ENCODE data around the gene MTHFD1L. TPM values are rescaled to one million over a fixed set of nuclear protein-coding genes. Genes with fewer than 3 reads are reported as not detected.

MTHFD1L gene
- total and polyA plus RNA-seq, 2 experiments from 2014 or later = 18.2 to 37.9 TPM

DNA sequence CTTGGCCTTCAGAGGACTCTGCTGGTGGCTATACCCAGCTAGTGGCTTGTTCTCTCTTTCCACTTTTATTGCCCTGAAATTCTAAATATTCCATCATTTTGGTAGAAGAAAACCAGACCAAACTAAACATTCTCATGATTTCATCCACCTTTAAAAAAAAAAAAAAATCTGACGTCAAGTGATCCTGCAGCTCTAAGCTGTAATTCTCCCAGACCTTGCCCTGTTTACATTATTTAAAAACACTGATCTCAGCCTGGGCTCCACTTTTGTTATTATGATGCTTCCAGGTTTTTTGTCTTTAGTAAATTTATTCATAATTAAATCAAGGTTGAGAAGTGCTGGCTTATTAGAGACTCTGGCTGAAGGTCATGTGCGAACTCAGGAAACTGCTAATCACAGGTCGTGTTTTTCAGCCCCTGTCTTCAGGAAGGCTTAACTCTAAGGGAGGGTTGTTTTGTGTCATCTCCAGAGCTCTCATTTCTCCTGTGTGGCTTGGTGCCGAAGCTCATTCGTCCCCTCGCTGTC lies 114.4 kb downstream of the MTHFD1L start:
- H3K4me3 ChIP-seq = no peak overlapping the region
- H3K9me3 ChIP-seq (ENCODE audit: low read depth) = no peaks in the 10 kb centered on the region
- H3K36me3 ChIP-seq = peaks cover 8% of the 10 kb centered on the region
- TF ChIP-seq, protein P1, sequence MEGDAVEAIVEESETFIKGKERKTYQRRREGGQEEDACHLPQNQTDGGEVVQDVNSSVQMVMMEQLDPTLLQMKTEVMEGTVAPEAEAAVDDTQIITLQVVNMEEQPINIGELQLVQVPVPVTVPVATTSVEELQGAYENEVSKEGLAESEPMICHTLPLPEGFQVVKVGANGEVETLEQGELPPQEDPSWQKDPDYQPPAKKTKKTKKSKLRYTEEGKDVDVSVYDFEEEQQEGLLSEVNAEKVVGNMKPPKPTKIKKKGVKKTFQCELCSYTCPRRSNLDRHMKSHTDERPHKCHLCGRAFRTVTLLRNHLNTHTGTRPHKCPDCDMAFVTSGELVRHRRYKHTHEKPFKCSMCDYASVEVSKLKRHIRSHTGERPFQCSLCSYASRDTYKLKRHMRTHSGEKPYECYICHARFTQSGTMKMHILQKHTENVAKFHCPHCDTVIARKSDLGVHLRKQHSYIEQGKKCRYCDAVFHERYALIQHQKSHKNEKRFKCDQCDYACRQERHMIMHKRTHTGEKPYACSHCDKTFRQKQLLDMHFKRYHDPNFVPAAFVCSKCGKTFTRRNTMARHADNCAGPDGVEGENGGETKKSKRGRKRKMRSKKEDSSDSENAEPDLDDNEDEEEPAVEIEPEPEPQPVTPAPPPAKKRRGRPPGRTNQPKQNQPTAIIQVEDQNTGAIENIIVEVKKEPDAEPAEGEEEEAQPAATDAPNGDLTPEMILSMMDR (IDR thresholded peaks at IDR 0.05; ENCODE audit: low read depth, low read length) = no peak
- no peaks in the 10 kb centered on the region for H3K27me3 ChIP-seq
- H3K27ac ChIP-seq = no peak overlapping the region
- H3K4me1 ChIP-seq (ENCODE audit: low read depth) = no peaks in the 10 kb centered on the region
- DNase-seq (ENCODE audit: low read depth in 1 of 2, low spot score in 1 of 2) = no peak

DNA sequence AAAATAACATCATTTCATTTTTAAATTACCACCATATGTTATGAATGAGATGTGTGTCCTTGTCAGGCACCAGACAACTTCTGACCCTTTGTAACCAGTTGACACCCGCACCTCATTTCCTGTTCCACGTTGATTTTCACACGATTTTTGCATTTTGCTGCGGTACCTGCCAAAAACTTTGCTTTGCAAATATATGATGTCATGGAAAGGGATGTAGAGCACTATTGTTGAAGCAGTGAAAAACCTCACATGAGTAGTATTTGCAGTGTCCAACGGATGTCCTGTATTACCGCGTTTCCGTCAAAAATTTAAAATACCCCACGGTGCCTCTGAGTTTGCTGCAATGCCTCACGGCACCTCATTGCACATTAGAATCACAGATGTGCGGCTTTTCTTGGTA lies 115.6 kb downstream of the MTHFD1L start:
- no peaks in the 10 kb centered on the region for H3K27me3 ChIP-seq

DNA sequence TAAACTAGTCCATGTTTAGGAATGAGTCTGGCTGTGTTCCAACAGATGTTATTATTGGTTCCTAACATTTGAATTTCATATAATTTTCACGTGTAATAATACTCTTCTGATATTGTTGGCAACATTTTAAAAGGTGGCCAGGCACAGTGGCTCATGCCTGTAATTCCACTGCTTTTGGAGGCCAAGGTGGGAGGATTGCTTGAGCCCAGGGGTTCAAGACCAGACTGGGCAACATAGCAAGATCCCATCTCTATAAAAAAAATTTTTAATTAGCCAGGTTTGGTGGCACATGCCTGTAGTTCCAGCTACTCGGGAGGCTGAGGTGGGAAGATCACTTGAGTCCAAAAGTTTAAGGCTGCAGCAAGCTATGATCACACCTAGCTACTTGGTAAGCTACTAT lies 116.2 kb downstream of the MTHFD1L start:
- no peaks in the 10 kb centered on the region for H3K4me1 ChIP-seq (ENCODE audit: low read depth)
- no peaks in the 10 kb centered on the region for H3K27me3 ChIP-seq
- no peak overlapping the region for H3K27ac ChIP-seq
- no peak for DNase-seq (ENCODE audit: low read depth in 1 of 2, low spot score in 1 of 2)
- TF ChIP-seq, protein P1 (IDR thresholded peaks at IDR 0.05; ENCODE audit: low read depth, low read length) = no peak
- H3K9me3 ChIP-seq (ENCODE audit: low read depth) = no peaks in the 10 kb centered on the region
- H3K36me3 ChIP-seq = peaks cover 8% of the 10 kb centered on the region
- H3K4me3 ChIP-seq = no peak overlapping the region

More for the DNA sequence above, 115.6 kb downstream of the MTHFD1L start:
- H3K36me3 ChIP-seq = peaks cover 8% of the 10 kb centered on the region
- H3K4me1 ChIP-seq (ENCODE audit: low read depth) = no peaks in the 10 kb centered on the region
- TF ChIP-seq, protein P1 (IDR thresholded peaks at IDR 0.05; ENCODE audit: low read depth, low read length) = no peak
- H3K9me3 ChIP-seq (ENCODE audit: low read depth) = no peaks in the 10 kb centered on the region
- H3K27ac ChIP-seq = no peak overlapping the region
- H3K4me3 ChIP-seq = no peak overlapping the region
- no peak for DNase-seq (ENCODE audit: low read depth in 1 of 2, low spot score in 1 of 2)

DNA sequence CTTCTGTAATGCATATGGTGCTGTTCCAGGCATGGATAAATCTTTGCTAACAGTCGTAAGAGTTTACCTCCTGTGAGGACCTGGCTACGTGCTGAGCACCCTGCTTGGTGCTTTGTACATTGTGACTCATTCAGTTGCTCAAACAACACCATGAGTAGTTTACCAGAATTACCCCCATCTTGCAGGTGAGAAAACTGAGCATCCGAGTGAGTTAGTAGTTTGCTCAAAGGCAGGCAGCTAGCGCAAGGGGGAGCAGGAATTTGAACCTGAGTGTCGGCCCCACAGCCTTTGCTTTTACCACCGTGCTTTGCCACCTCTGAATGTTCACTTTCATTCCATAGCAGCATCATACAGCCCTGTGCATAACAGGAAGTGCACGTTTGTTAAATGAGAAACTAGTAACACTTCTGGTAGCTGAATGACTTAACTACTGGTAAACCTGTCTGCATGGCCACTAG lies 121.9 kb downstream of the MTHFD1L start:
- TF ChIP-seq, protein P1 (IDR thresholded peaks at IDR 0.05; ENCODE audit: low read depth, low read length) = no peak
- Histone ChIP-seq H3K9me3 (ENCODE audit: low read depth) (no peaks in the 10 kb centered on the region), H3K4me3 (no peak overlapping the region), H3K36me3 (no peaks in the 10 kb centered on the region), H3K27ac (no peak overlapping the region), H3K27me3 (no peaks in the 10 kb centered on the region), H3K4me1 (ENCODE audit: low read depth) (no peaks in the 10 kb centered on the region)
- DNase-seq (ENCODE audit: low read depth in 1 of 2, low spot score in 1 of 2) = no peak

DNA sequence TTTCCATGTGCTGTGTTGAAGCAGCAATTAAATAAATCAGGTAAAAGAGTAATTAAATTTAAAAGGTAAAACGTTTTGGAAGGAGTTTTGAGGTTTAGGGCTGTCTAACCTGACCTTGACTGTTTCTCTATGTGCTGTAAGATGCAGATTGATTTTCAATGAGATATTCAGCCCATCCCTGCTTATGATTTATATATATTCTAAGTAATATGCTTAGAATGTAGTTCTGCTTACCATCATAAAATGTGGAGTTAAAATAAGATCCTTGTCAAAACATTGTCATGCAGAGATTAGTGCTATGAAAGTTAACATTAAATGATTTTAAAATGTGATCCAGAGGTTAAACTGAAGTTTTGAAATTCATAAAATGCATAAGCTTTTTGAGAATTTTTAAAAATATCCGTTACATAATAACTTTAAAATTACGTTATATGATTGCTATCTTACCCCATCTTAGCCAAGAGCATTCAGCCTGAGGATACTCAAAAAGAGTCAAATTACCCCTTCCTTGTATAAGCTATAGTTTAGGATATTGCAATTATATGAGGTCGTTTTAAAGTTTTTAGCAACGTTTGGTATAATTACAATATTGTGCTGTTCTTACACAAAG lies 122.5 kb downstream of the MTHFD1L start:
- Histone ChIP-seq H3K27me3 (no peaks in the 10 kb centered on the region), H3K36me3 (no peaks in the 10 kb centered on the region), H3K9me3 (ENCODE audit: low read depth) (no peaks in the 10 kb centered on the region), H3K4me1 (ENCODE audit: low read depth) (no peaks in the 10 kb centered on the region), H3K4me3 (no peak overlapping the region), H3K27ac (no peak overlapping the region)
- TF ChIP-seq, protein P1 (IDR thresholded peaks at IDR 0.05; ENCODE audit: low read depth, low read length) = no peak
- DNase-seq (ENCODE audit: low read depth in 1 of 2, low spot score in 1 of 2) = no peak

All from cardiac muscle cell (in vitro differentiated cells and primary cell).